CD4-positive, alpha-beta T cell treated with Interleukin-6 for 4 hours (primary cell): ENCODE measurements around the gene ATOH7.
"Not testable (repeated sequence)": the region's sequence is repeated elsewhere in the genome, so short reads cannot be mapped to it uniquely, and the experiment has no call there.

Experiments used
- DNase-seq: peaks from one replicate; pipeline ENCODE4 v3.0.0-alpha.2; 2020; ENCODE audit warnings: mixed read lengths

The ATOH7 gene

DNA sequence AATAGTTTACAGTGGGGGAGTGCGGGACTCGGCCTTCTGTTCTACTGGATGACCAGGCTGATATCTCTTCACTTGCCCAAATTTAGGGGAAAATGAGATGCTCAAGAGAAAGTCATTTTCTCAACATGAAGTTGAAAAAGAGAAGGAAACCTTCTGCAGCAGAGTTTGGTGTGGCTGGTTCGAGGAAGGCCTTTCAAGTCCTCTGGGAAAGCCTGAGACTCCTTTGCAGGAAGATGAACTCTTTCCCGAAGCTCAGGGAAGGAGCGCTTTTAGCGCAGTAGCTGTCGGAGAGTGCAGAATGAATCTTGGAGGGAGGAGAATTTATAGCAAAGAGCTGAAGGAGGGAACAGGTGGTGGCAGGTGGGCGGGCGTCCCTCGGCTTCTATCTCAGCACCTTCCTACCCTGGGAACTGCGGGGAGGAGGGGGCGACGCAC lies at the start of gene ATOH7:
Gene ATOH7 (minus strand): TSS at position 297 of the 435 bp plus-strand sequence. CDS start 436 bp downstream, outside the sequence.
- no peak for DNase-seq

DNA sequence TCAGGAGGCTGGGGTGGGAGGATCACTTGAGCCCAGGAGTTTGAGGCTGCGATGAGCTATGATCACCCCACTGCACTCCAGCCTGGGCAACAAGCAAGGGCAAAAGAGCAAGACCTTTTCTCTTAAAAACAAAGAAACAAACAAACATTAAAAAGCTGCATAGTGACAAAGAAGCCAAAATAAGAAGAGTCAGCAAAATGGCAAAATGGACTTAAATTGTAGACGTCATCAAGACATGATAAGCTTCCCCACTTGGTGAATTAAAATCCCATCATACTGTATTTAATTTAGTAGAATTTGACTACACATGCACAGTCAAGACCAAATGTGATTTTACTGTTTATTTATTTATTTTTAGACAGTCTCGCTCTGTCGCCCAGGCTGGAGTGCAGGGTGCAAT lies 48.8 kb upstream of the ATOH7 start:
- no peak for DNase-seq

DNA sequence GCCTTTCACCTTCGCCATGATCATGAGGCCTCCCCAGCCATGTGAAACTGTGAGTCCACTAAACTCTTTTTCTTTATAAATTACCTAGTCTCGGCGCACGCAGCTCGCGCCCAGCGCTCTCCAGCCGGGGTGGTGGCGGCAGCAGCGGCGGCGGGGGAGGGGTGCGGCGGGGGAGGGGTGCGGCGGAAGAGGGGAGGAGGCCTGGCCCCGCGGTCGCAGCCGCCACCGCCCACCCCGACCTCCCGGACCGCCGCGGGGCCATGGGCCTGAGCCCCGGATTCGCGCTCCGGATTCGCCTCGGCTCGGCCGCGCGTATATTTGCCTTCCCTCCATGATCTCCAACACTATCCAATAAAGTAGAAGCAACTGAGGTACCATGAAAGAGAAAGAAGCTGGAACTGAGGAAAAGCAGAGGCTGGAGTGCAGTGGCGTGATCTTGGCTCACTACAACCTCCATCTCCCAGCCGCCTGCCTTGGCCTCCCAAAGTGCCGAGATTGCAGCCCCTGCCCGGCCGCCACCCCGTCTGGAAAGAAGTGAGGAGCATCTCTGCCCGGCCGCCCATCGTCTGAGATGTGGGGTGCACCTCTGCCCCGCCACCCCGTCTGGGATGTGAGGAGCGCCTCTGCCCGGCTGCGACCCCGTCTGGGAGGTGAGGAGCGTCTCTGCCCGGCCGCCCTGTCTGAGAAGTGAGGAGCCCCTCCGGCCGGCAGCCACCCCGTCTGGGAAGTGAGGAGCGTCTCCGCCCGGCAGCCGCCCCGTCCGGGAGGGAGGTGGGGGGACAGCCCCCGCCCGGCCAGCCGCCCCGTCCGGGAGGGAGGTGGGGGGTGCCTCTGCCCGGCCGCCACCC lies 47.2 kb upstream of the ATOH7 start:
- DNase-seq, result not testable (repeated sequence)

DNA sequence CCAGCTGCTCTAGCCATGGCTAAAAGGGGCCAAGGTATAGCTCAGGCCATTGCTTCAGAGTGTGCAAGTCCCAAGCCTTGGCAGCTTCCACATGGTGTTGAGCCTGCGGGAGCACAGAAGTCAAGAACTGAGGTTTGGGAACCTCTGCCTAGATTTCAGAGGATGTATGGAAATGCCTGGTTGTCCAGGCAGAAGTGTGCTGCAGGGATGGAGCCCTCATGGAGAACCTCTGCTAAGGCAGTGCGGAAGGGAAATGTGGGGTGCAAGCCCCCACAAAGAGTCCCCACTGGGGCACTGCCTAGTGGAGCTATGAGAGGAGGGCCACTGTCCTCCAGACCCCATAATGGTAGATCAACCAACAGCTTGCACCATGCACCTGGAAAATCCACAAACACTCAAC lies 45.9 kb upstream of the ATOH7 start:
- DNase-seq, result not testable (repeated sequence)

DNA sequence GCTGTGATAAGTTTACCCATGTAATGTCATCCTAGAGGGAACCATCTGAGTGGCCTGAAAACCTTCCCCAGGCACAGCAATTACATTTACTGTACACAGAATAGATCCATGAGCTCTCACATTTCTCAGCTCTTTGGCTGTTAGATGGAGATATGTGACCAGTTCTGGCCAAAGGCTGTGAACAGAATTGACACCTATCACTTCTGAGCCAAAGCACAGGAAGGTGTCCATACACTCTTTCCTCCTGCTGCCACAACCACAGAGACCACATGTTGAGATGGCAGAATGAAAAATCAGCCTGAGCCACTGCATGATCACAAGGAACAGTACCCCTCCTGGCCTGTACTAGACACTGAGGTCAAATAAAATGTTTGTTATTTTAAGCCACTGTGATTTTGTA lies 44.3 kb upstream of the ATOH7 start:
- DNase-seq, result no peak

DNA sequence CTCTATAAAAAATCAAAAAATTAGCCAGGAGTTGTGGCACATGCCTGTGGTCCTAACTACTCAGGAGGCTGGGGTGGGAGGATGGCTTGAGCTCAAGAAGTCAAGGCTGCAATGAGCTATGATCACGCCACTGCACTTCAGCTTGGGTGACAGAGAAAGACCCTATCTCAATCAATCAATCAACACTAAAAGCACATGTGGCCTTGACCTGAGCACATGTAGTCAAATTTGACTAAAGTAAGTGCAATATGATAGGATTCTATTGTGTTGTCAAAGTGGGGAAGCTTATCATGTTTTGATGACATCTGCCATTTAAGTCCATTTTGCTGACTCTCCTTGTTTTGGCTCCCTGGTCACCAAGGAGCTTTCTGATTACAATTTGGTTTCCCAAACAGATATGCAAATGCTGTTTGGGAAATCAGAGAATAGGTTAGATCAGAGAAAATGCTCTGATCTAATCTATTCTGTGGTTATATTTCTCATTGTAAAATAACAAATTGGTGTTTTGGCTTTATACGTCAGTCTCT lies 43.8 kb upstream of the ATOH7 start:
- DNase-seq, result no peak

DNA sequence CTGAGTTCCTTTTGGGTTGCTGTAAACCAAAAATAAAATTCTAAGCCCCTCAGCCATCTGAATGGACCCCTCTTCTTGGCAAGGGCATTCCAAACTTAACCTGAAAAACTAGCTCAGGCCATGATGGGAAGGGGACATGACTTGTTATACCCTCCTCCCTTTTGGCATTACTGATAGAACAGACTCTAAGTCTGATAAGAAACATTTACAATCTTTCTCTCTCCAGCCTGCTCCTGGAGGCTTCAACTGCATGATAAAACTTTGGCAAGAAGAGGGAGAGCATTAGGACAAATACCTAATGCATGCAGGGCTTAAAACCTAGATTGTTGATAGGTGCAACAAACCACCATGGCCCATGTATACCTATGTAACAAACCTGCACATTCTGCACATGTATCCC lies 40.9 kb upstream of the ATOH7 start:
- DNase-seq, result no peak

DNA sequence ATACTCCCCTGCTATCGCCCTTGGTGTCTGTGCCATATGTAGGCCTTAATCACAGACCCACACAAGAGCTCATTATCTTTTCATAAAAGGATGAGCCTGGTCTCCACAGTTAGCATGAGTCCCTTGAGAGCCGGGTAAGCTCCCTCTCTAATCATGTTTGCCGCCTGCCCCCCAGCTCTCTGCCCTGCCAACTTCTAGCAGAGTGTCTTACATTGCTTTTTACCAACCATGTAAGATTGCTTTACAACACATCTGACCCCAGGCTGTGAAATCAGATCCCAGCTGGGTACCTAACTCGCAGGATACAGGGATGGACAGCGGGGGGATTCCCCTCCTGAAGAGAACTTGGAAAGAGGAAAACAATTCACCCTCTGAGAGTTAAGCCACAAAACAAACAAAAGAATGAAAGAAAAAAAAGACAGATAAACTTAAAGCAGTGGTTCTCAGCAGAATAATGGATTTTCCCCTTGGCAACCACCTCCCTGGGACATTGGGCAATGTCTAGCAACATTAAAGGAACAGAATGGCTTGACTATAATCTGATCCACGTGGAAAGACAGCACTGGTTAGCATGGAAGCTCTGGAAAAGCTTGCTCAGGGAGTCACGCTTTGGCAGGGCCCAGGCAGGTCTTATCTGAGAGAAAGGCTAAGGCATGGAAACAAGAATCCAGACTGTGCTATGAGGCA lies 39.4 kb upstream of the ATOH7 start:
- no peak for DNase-seq

DNA sequence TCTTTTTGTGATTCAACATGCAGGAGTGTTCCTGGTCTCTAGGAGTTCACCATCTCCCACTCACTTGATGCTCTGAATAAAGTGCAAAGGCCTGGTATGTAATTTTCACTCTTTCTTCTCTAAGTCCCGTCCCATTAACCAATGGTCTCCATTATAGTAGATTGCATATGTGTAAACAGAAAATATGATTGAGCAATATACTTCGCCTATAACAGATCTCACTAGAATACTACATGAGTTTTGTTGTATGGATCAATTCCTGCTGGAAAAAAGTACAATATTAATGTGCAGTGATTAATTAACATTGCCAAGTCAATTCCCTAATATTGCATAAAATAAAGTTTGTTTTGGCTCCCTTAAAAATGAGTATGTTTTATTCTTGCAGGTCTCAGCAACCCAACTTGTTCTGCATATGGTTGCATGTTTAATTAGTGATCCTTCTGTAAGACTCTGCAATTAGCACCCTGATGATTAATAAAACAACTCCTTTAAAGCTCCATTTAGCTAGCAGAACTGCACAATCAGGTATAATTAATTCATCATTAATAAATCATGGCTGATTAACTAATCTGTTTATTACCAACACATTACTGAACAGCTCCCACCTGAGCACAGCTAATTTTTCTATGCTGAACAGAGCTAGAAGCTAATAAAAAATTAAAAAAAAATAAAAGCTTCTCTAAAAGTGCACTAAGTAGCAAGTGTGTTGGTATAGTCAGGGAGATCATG lies 37.8 kb upstream of the ATOH7 start:
- no peak for DNase-seq

DNA sequence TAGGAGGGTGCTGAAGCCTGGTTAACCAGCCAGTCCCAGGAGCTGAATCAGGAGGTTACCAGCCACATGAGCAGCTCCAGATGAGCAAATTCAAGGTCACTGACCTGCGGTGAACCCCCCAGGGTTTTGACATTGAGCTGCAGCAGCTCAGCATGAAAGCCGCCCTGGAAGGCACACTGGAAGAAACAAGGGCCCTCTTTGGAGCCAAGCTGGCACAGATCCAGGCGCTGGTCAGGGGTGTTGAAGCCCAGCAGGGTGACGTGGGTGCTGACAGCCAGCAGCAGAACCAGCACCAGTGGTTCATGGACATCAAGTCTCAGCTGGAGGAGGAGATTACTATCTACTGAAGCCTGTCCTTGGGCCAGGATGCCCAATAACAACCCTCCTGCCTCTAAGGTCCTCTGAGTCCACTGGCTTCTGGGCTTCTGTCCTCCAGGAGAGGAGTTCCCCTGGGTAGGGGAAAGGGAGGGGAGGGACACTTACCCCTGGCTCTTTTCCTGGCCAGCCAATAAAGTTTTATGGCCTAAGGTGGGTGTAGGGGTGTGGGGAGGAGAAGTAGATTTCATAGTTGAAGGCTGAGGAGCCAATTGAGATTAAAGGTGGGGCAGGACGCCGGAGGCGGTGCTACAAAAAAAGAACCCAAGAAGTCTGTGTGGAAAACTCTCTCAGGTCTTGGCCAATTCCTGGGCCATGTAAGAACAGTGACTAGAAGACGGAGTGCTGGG lies 29.4 kb upstream of the ATOH7 start:
- DNase-seq, result no peak

DNA sequence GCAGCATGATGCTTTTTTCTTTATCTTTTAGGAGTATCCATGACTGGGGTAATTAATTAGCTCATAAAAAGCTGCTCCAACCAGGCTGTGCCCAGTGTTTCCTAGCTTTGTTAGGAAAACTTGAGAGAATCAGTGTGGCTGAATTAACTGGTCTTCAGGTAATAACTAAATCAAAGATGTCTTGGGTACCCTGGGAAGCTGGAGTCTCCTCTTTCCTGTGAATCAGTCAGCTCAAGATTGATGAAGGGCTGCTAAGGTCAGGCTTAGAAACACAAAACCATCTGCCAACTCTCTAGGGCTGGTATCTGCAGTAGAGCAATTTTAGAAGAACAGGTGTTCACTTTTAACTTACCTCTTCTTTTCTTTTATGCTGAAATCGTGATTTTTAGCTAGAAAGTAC lies 21.4 kb upstream of the ATOH7 start:
- no peak for DNase-seq

DNA sequence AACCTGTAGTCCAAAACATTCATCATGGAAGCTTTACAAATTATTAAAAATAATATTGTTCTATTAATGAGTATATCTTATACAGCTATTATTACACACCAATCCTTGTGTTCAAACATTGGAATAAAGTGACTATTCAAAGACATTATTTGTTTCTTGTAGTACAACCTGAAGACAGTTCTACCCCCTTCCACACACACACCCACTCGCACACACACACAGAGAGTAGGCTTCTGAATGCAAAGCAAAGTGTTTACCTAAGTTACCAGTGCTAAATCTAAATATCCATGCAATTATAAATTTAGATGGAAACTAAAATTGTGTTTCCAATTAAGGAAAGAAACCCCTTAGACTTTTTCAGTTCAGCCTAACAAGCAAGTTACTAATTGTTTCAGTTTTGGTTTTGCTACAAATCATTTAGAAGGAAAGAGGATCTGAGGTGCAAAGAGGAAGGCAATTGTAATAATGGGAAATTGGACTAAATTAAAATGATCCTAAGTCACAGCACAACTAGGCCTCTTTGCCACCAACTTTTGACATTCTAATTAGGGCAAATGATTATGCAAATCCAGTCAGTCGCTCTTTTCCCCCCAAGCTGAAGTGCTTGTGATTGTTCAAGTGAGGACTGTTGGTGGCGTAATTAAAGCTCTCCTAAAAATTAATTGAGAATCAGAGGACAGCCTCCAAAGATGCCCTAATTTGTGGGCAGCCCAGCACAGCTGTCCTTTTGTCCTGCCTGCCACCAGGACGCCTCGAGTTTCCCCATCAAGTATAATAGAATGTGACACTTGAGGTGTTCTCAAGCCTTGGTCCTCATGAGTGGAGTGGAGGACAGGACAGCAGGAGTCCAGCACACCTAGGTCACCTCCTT lies 19.9 kb upstream of the ATOH7 start:
- no peak for DNase-seq

DNA sequence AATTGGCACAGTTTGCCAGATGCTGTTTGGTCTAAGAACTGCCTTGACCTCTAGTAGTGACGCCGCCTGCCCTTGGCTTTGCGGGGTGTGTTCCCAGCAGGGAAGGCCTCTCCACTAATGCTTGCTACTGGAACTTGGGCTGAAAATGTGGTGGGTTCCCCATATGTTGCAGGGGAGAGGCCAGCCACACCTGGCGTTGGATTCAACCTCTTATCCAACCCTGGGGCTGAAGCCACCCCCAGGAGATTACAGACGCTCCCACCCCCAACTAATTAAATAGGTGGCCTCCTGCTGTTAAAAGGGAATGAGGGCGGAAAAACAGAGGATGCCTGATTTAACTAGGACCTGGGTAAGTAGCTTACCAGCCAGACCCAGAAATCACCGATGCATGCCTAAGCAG lies 19.2 kb upstream of the ATOH7 start:
- DNase-seq, result no peak

DNA sequence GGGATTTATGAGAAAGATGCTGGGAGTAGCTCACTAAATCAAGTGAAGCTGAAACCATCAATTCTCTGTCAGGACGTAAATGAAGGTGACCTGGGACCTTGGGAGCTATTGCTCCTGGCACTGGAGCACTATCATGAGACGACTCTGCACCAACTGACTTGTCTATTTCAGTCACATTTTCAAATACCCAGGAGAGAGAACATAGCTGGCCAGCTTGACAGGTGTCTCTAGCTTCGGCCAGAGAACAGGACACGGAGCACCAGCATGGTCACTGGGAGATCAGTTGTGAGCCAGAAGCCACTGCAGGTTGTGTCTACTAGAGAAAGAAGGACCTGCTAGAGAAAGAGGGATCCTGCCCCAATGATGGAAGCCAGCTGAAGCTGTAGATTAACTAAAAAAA lies 17.4 kb upstream of the ATOH7 start:
- DNase-seq, result no peak

DNA sequence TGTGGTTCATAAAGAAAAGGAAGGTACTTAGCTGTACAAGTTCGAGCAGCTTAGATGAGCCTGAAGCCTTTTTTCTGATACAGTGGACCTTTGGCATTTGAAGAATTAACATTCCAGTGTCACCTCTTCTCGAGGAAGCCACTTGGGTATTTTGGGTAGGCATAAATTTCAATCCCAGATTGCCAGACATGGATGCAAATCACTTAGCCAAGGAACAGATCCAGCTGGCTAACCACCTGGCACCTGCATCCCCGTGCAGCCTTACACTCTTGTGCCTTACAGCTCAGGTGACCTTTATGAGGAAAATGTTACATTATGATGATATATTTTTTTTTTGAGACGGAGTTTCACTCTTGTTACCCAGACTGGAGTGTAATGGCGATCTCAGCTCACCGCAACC lies 16.0 kb upstream of the ATOH7 start:
- no peak for DNase-seq

DNA sequence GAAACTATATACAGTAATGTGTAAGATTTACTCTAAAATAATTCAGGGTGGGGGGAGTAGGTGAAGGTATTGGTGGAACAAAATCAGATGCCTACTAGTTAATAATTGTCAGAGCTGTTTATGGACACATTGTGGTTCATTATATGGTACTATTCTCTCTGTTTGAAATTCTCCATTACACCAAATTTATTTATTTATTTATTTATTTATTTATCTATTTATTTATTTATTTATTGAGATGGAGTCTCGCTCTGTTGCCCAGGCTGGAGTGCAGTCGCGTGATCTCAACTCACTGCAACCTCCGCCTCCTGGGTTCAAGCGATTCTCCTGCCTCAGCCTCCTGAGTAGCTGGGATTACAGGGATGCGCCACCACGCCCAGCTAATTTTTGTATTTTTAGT lies 14.5 kb upstream of the ATOH7 start:
- DNase-seq, result not testable (repeated sequence)

DNA sequence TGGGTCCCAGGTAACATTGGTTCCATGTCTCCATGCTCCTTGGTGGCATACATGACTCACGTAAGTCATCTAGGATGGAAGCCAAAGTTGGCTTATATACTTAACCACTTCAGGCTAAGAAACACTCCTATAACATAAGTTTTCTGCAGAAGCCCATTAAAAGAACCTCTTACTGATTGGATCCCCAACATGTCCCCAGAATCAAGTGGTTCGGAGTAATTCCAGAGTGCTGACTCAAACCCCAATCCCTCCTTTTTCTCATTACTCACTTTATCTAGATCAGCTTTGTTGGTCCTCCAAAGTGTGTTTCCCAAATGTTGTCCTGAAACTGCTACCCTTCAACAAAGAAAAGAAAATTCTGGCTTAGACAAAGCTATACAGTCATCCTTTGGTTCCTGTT lies 10.1 kb upstream of the ATOH7 start:
- no peak for DNase-seq

DNA sequence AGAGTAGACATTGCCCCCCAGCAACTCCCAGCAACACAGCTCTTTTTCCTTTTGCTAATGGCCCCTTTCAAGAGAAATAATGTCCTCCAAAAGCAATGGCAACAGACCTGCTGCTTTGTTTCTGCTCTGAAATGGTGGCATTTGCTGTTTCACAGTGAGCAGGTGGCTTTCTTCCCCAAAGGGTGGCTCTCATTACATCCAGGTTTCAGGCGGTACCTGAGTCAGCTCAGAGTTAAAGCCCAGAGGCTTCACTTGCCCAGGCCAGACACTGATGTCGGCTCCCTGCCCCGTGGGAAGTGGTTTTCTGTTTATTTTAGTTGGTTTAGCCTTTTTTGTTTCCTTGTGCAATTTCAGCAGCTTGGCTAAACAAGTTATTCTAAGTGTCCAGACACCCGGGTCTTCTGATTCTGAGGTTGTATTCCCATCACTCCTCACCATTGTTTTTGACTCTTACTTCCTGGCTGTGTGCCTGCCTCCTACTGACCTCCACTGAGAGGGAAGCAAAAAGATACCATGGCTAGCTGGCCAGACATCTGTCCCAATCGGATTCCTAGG lies 7.8 kb upstream of the ATOH7 start:
- no peak for DNase-seq

DNA sequence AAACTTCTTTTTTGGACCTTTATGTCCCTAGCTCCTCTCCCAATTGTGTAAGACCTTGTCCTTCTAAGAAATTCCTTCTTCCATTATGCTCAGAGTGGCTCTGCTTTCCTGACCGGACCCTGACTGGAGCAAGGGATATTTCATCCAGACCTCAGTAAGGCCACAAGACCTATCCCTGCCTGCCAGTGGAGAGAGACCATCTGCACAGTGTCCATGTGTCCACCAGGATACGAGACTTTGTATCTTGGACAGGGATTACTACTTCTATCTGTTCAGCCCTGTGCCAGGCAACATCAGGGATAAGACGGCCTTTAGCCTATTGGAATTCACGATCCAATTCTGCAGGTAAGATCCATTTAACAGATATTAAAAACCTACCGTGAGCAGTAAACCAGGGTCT lies 7.2 kb upstream of the ATOH7 start:
- DNase-seq, result no peak

DNA sequence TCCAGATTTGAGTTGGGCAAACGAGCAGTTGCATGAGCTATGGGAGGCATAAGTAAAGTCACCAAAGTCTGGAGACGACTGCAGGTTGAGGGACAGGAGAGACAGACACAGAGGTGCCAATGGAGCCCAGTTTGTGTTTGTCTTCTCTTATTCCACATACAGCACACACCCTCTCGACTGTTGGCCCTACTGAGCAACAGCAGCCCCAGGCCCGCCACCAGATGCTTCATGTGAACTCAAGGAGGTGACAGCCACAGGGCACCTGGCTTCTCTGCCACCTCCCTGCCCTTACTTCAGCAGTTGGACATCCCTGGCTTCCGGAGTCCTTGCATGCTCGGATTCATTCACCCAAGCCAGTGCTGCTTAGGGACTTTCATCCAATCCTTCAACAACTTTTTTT lies 6.5 kb upstream of the ATOH7 start:
- no peak for DNase-seq

DNA sequence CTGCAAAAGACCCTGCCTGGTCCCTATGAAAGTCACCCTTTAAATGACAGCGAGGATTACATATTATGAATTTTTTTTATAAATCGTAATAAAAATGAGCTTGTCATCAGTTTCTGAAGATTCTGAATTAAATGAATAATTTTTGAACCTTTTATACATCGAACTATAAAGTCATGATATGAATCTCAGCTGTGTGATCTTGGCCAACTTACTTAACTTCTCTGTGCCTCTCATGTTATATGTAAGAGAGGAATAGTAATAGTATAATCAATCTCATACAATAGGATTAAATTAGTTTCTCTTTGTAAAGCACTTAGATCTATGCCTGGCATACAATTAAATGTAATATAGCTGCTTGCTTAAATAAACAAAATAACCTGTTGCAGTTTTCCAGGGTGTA lies 5.3 kb upstream of the ATOH7 start:
- DNase-seq, result no peak
